ENCODE measurements around the gene SMC2.
A peak's percentile ranks its signal among the peaks of the same experiment; 100 is the strongest.

SMC2 gene

DNA sequence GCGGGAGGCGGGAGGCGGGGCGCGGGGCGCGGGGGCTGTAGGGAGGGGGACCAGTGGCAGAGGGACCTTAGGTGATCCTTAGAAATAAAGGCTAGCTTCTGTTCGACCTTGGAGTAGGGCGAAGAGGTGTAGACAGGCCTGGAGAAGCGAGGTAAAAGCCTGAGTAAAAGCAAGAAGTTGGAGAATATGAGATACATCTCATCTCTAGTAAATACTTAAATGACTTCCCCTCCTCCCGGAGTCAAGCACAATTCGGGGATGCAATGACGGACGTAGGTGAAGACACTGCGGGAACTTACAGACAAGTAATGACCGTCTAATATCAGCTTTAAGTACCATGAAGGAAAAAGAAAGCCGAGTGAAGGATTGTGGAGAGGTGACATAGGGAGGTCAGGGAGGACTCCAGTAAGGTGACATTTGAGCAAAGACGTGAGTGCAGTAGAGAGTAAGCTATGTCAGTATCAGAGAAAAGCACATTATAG, 466 bp downstream of the SMC2 start:
- TF ChIP-seq TAF1 (IDR thresholded peaks at IDR 0.05; ENCODE audit: low read depth, low read length) (no peak), SPI1 (IDR thresholded peaks at IDR 0.05; ENCODE audit: low read depth, low read length) (no peak)
- no peak for DNase-seq (ENCODE audit: insufficient read length, low spot score)
- FAIRE-seq: peak; percentile 5

DNA sequence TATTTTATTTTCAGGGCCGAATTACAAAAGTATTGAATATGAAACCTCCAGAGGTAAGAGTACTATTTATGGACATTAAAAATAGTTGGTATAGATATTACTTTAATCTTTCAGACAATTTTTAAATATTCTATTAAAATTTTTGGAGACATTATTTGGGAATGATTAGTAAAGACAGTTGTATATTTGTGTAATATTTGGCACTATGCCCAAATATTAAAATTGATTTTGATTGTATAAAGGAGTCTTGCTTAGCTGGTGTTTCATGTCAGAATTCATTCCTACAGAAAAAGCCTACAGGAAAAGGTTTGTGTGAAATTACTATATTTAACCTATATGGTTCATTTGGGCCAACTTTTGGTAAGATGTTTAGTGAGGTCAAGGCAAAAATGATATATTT, 5.5 kb downstream of the SMC2 start:
- TF ChIP-seq SPI1 (IDR thresholded peaks at IDR 0.05; ENCODE audit: low read depth, low read length): no peak
- no peak for TF ChIP-seq TAF1 (IDR thresholded peaks at IDR 0.05; ENCODE audit: low read depth, low read length)
- TF ChIP-seq PAX5 (IDR thresholded peaks at IDR 0.05; ENCODE audit: insufficient read depth, low read length, severe bottlenecking): no peak
- no peak for TF ChIP-seq POLR2AphosphoS5 (IDR thresholded peaks at IDR 0.05; ENCODE audit: low read depth, low read length)
- TF ChIP-seq POU2F2 (IDR thresholded peaks at IDR 0.05; ENCODE audit: low read depth, low read length): no peak
- no peak for TF ChIP-seq POLR2A (IDR thresholded peaks at IDR 0.05; ENCODE audit: low read depth, low read length)
- no peak for FAIRE-seq
- no peak for DNase-seq (ENCODE audit: insufficient read length, low spot score)

DNA sequence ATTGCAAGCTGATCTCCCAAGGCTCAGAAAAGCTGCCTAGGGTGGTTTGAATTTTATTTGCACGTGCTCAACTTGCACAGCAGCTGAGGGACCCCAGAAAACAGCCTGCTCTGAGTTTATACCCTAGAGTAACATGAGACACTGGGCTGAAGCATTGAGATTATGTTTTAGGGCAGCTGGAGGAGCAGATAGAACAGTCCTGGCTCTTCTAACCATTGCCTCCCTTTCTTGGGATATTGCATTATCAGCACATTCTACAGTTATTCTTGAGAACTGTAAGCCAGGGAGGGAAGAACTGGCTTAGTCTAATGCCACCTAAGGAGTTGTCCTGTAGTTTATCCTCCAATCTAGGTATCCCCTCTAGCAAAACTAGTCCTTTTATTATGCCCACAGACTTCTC, 10.3 kb downstream of the SMC2 start:
- no peak for TF ChIP-seq PAX5 (IDR thresholded peaks at IDR 0.05; ENCODE audit: insufficient read depth, low read length, severe bottlenecking)
- TF ChIP-seq SPI1 (IDR thresholded peaks at IDR 0.05; ENCODE audit: low read depth, low read length): no peak
- TF ChIP-seq TAF1 (IDR thresholded peaks at IDR 0.05; ENCODE audit: low read depth, low read length): no peak
- no peak for TF ChIP-seq POU2F2 (IDR thresholded peaks at IDR 0.05; ENCODE audit: low read depth, low read length)
- no peak for FAIRE-seq
- DNase-seq (ENCODE audit: insufficient read length, low spot score): no peak

DNA sequence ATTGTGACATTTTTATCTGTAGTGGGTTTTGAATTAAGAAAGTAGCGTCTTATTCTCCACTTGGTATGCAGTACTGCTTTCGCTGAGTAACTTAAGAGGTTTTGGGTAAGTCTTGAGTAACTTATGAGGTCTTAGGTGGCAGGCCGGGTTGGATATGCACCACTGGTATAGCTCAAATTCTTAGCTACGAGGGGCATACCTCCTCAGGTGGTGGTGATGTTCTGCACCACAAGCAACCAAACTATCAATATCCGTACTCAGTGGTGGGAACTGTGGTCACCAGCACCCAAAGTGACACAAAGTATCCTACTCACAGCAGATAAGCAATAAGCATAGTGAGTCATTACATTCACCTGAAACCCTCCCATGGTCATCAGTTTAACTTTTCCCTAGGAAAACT, 13.7 kb downstream of the SMC2 start:
- no peak for FAIRE-seq

DNA sequence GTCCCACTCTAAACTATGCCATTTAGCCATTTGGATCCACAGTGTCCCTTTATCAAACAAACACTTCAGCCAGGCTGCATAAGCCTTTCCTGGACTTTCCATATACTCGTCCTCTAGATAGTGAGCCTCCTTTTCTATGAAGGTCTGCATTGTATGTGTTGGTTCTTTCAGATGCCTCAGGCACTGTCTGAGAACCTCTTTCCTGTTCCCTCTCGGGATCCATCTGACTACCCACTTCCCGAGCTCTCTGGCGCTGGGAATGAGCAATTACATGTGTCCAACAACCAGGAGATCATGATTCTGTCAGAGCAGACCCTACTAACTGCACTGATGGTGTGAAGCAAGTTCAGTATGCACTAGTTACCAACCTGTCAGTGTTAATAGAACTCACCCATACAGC, 14.2 kb downstream of the SMC2 start:
- no peak for FAIRE-seq
- DNase-seq (ENCODE audit: insufficient read length, low spot score): no peak
- TF ChIP-seq POLR2AphosphoS5 (IDR thresholded peaks at IDR 0.05; ENCODE audit: low read depth, low read length) (no peak), POLR2A (IDR thresholded peaks at IDR 0.05; ENCODE audit: low read depth, low read length) (no peak), SPI1 (IDR thresholded peaks at IDR 0.05; ENCODE audit: low read depth, low read length) (no peak), TAF1 (IDR thresholded peaks at IDR 0.05; ENCODE audit: low read depth, low read length) (no peak)

More for the DNA sequence above, 13.7 kb downstream of the SMC2 start:
- no peak for DNase-seq (ENCODE audit: insufficient read length, low spot score)
- TF ChIP-seq POLR2AphosphoS5 (IDR thresholded peaks at IDR 0.05; ENCODE audit: low read depth, low read length) (no peak), POU2F2 (IDR thresholded peaks at IDR 0.05; ENCODE audit: low read depth, low read length) (no peak), PAX5 (IDR thresholded peaks at IDR 0.05; ENCODE audit: insufficient read depth, low read length, severe bottlenecking) (no peak), POLR2A (IDR thresholded peaks at IDR 0.05; ENCODE audit: low read depth, low read length) (no peak), SPI1 (IDR thresholded peaks at IDR 0.05; ENCODE audit: low read depth, low read length) (no peak), TAF1 (IDR thresholded peaks at IDR 0.05; ENCODE audit: low read depth, low read length) (no peak)

DNA sequence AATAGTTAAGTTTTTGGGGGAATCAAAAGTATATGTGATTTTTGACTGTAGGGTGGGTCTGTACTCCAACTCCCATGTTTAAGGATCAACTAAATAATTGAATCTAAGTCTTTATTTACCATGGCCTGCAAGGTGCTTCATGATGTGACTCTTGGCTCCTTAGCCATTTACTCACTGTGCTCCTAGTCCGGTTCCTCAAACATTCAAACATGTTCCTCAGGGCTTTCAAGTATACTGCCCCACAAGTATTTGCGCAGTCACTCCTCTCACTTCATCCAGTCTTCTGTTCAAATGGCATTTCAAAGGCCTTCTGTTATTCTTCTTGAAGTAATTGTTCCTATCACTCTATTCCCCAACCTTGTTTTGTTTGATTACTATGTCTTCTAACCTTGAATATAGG, 16.4 kb downstream of the SMC2 start:
- DNase-seq (ENCODE audit: insufficient read length, low spot score) (no peak), FAIRE-seq (no peak)
- TF ChIP-seq PAX5 (IDR thresholded peaks at IDR 0.05; ENCODE audit: insufficient read depth, low read length, severe bottlenecking) (no peak), POLR2A (IDR thresholded peaks at IDR 0.05; ENCODE audit: low read depth, low read length) (no peak), SPI1 (IDR thresholded peaks at IDR 0.05; ENCODE audit: low read depth, low read length) (no peak), POLR2AphosphoS5 (IDR thresholded peaks at IDR 0.05; ENCODE audit: low read depth, low read length) (no peak), POU2F2 (IDR thresholded peaks at IDR 0.05; ENCODE audit: low read depth, low read length) (no peak), TAF1 (IDR thresholded peaks at IDR 0.05; ENCODE audit: low read depth, low read length) (no peak)

DNA sequence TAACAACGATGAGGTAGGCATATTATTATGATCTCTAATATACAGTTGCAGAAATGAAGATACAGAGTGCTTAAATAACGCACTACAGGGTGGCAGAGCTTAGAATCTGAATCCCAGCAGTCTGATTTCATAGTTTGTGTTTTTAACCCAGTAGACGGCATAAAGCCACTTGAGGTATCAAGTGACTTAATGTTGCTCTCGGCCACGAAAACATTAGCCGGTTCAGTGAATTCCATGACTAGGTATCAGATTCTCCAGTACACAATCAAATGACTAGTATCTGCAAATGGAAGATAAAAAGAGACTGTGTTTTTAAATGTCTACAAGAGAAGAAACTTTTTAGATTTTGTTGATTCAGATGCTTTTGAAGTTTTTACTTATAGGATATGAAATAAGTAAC, 24.8 kb downstream of the SMC2 start:
- no peak for DNase-seq (ENCODE audit: insufficient read length, low spot score)
- no peak for FAIRE-seq
- no peak for TF ChIP-seq POU2F2 (IDR thresholded peaks at IDR 0.05; ENCODE audit: low read depth, low read length)
- TF ChIP-seq TAF1 (IDR thresholded peaks at IDR 0.05; ENCODE audit: low read depth, low read length): no peak

DNA sequence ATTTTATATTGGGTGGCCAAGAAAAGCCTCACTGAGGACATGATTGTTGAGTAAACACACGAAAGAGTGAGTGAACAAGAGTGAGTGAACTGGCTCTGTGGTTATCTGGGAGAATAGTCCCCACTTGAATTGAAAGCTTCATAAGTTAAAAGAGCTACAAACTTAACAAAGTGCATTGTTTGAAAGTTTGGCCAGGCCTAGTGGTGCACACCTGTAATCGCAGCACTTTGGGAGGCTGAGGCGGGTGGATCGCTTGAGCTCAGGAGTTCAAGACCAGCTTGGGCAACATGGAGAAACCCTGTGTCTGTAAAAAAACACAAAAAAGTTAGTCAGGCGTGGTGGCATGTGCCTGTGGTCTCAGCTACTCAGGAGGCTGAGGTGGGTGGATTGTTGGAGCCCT, 26.9 kb downstream of the SMC2 start:
- TF ChIP-seq SPI1 (IDR thresholded peaks at IDR 0.05; ENCODE audit: low read depth, low read length) (no peak), TAF1 (IDR thresholded peaks at IDR 0.05; ENCODE audit: low read depth, low read length) (no peak), POLR2AphosphoS5 (IDR thresholded peaks at IDR 0.05; ENCODE audit: low read depth, low read length) (no peak), POLR2A (IDR thresholded peaks at IDR 0.05; ENCODE audit: low read depth, low read length) (no peak), PAX5 (IDR thresholded peaks at IDR 0.05; ENCODE audit: insufficient read depth, low read length, severe bottlenecking) (no peak), POU2F2 (IDR thresholded peaks at IDR 0.05; ENCODE audit: low read depth, low read length) (no peak)
- no peak for DNase-seq (ENCODE audit: insufficient read length, low spot score)
- FAIRE-seq: no peak

DNA sequence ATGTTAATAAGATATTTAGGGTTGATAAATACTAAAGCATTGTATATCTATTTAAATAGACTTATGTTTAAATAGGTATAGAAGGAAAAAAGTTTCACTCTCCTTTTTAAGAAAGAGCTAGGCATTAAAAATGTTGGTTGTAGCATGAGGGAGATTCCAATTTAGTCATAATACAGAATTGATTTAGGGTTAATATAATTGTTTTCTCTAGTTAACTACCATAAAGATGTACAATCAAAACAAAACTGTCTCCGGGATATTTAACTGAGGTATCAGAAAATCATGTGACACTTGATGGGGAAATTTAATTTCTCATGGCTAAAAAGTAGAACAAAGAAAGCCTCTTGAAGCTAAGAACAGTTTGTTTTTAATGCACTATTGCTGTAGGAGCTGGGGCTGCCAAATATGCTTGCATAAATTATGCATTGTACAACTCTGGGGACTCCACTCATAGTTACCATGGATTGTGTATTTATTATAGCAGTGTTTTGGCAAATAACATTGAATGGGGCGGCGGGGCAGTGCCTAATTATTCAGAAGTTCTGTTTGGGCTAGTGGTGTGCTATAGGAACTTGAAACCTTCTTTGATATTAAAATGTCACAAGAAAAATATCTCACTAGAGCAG, 44.2 kb downstream of the SMC2 start:
- DNase-seq (ENCODE audit: insufficient read length, low spot score) (no peak), FAIRE-seq (no peak)
- no peak for TF ChIP-seq TAF1 (IDR thresholded peaks at IDR 0.05; ENCODE audit: low read depth, low read length)

DNA sequence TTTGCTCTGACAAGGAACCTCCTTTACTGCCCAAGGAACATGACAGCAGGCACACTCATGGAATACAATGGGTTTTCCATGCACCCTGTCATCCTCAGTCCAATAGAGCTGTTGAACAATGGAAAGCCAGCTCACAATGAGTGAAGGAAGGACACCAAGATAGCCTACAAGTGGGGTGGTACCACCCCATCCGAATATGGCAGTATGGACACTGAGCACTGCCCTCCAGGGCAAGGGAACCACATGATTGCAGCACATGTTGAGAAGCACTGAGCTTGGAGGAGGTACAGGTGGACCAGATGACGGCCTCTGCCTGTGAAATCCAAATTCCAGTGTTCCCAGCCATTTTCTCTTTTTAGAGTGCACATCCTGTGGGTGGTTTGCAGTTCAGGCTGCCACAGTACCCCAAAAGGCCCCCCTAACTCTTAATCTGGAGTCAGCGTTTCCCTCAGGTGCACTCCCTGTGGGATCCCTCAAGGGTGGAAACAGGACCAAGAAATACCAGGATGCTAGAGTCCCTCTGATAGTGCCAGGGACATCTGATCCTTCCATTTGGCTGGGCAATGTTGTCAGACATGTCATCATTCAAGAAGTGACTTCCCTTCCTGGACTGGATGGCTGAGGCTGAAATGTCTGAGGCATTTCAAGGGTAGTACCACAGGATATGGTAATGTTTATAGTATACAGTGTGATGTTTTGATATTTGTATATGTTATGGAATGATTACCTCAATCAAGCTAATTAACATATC, 48.9 kb downstream of the SMC2 start:
- DNase-seq (ENCODE audit: insufficient read length, low spot score): no peak
- 0 out of 2 replicates have a peak, but pooled peaks have one; percentile 29 for TF ChIP-seq POLR2A (IDR thresholded peaks at IDR 0.05; ENCODE audit: low read depth, low read length)
- TF ChIP-seq SPI1 (IDR thresholded peaks at IDR 0.05; ENCODE audit: low read depth, low read length): no peak
- FAIRE-seq: no peak

DNA sequence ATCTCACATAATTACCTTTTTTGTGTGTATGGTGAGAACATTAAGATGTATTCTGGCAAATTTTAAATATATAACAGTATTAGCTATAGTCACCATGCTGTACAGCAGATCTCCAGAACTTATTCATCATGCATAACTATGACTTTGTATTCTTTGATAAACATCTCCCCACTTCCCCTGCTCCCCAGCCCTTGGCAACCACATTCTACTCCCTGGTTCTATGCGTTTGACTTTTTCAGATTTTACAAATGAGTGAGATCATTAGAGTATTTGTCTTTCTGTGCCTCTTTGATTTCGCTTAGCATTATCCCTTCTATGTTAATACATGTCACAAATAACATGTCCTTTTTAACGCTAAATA, 49.4 kb downstream of the SMC2 start:
- no peak for DNase-seq (ENCODE audit: insufficient read length, low spot score)
- FAIRE-seq: no peak
- TF ChIP-seq PAX5 (IDR thresholded peaks at IDR 0.05; ENCODE audit: insufficient read depth, low read length, severe bottlenecking) (no peak), POLR2AphosphoS5 (IDR thresholded peaks at IDR 0.05; ENCODE audit: low read depth, low read length) (no peak), POU2F2 (IDR thresholded peaks at IDR 0.05; ENCODE audit: low read depth, low read length) (no peak)
